Measurements from ENCODE around the gene DRD4. TPM values are rescaled to one million over a fixed set of nuclear protein-coding genes. Genes with fewer than 3 reads are reported as not detected.
"Not testable (repeated sequence)": the region's sequence is repeated elsewhere in the genome, so short reads cannot be mapped to it uniquely, and the experiment has no call there.

DRD4 gene
- total RNA-seq, 3 donors from 2014 or later, result 1.2 to 2.4 (median 1.8) TPM

- Histone ChIP-seq H3K4me1 (ENCODE audit: low read depth) (no peaks in the 10 kb centered on the region), H3K9me3 (no peaks in the 10 kb centered on the region), H3K36me3 (ENCODE audit: low read depth) (no peaks in the 10 kb centered on the region), H3K4me3 (no peak overlapping the region)
- no peak for ATAC-seq
- TF ChIP-seq CTCF (IDR thresholded peaks at IDR 0.05), result no peak
- intact Hi-C loops (cut with DNase I, micrococcal nuclease), result no loop called here
- DNase-seq, result no peak
Measured at GRCh38 chr11:645536-645935, 8.5 kb downstream of the DRD4 start.

- H3K4me1 ChIP-seq (ENCODE audit: low read depth), result no peaks in the 10 kb centered on the region
- no peaks in the 10 kb centered on the region for H3K36me3 ChIP-seq (ENCODE audit: low read depth)
- intact Hi-C loops (cut with DNase I, micrococcal nuclease), result no loop called here
- no peaks in the 10 kb centered on the region for H3K9me3 ChIP-seq
- H3K4me3 ChIP-seq, result no peak overlapping the region
- ATAC-seq, result no peak
- no peak for TF ChIP-seq CTCF (IDR thresholded peaks at IDR 0.05)
- DNase-seq, result no peak
Measured at GRCh38 chr11:646214-646613, 9.1 kb downstream of the DRD4 start.

GRCh38 chr11:647672-648158 lies 10.6 kb downstream of the DRD4 start:
- H3K4me3 ChIP-seq; ATAC-seq; intact Hi-C loops (cut with DNase I, micrococcal nuclease); DNase-seq; H3K4me1 ChIP-seq (ENCODE audit: low read depth); H3K36me3 ChIP-seq (ENCODE audit: low read depth); H3K9me3 ChIP-seq: not testable (repeated sequence)

GRCh38 chr11:650482-650881 lies 13.4 kb downstream of the DRD4 start:
- no peak for ATAC-seq
- DNase-seq, result no peak
- no peaks in the 10 kb centered on the region for H3K9me3 ChIP-seq
- H3K4me3 ChIP-seq, result no peak overlapping the region
- intact Hi-C loops (cut with DNase I, micrococcal nuclease), result no loop called here
- H3K36me3 ChIP-seq (ENCODE audit: low read depth), result no peaks in the 10 kb centered on the region
- H3K4me1 ChIP-seq (ENCODE audit: low read depth), result peaks cover 5% of the 10 kb centered on the region
- TF ChIP-seq CTCF (IDR thresholded peaks at IDR 0.05), result no peak

- DNase-seq; H3K4me3 ChIP-seq; H3K36me3 ChIP-seq (ENCODE audit: low read depth); H3K9me3 ChIP-seq; intact Hi-C loops (cut with DNase I, micrococcal nuclease); H3K4me1 ChIP-seq (ENCODE audit: low read depth); ATAC-seq: not testable (repeated sequence)
Measured at GRCh38 chr11:653136-653535, 16.1 kb downstream of the DRD4 start.

GRCh38 chr11:653837-654236 lies 16.8 kb downstream of the DRD4 start:
- no peaks in the 10 kb centered on the region for H3K9me3 ChIP-seq
- H3K36me3 ChIP-seq (ENCODE audit: low read depth), result no peaks in the 10 kb centered on the region
- H3K4me3 ChIP-seq, result no peak overlapping the region
- intact Hi-C loops (cut with DNase I, micrococcal nuclease), result no loop called here
- DNase-seq (no peak), ATAC-seq (no peak)
- no peak for TF ChIP-seq CTCF (IDR thresholded peaks at IDR 0.05)
- H3K4me1 ChIP-seq (ENCODE audit: low read depth), result peaks cover 5% of the 10 kb centered on the region

GRCh38 chr11:654444-654843 lies 17.4 kb downstream of the DRD4 start:
- DNase-seq; H3K36me3 ChIP-seq (ENCODE audit: low read depth); H3K9me3 ChIP-seq; H3K4me1 ChIP-seq (ENCODE audit: low read depth); H3K4me3 ChIP-seq; intact Hi-C loops (cut with DNase I, micrococcal nuclease): not testable (repeated sequence)
- peak; percentile 17 for ATAC-seq
